ENCODE results near the gene NOXA1. TPM values are rescaled to one million over a fixed set of nuclear protein-coding genes. Genes with fewer than 3 reads are reported as not detected.
A peak's percentile ranks its signal among the peaks of the same experiment; 100 is the strongest.

Gene NOXA1
- total and polyA plus RNA-seq, 9 of the 15 experiments (the other 6 are each of a cell fraction or from before 2014, with no cell fraction given): 0.07 to 1.2 (median 0.20) TPM; not detected in 4

GRCh38 chr9:137422604-137423513, at the start of gene NOXA1, which contains the start of gene EXD3 (continued):
- TF ChIP-seq ATF1 (CRISPR knock-in tag; IDR thresholded peaks at IDR 0.05) (no peak), ATF1 (tag; IDR thresholded peaks at IDR 0.05) (peak; percentile 43; the same call in 1 of the 2 replicates), PKNOX1 (IDR thresholded peaks at IDR 0.05) (0 out of 2 replicates have a peak, but pooled peaks have one; percentile 12), POLR2H (tag; IDR thresholded peaks at IDR 0.05; ENCODE audit: low read depth) (no peak), POLR2A (conservative IDR thresholded peaks at IDR 0.05) (peak; percentile 48), ZNF140 (CRISPR knock-in tag; IDR thresholded peaks at IDR 0.05) (no peak), SFPQ (IDR thresholded peaks at IDR 0.05; ENCODE audit: low read depth, low read length) (no peak), ILF3 (IDR thresholded peaks at IDR 0.05; ENCODE audit: borderline replicate concordance) (no peak), KLF6 (CRISPR knock-in tag; IDR thresholded peaks at IDR 0.05; ENCODE audit: borderline replicate concordance) (no peak), RBM39 (optimal IDR thresholded peaks at IDR 0.05; ENCODE audit: low read depth, low read length) (no peak), DDX20 (tag; IDR thresholded peaks at IDR 0.05; ENCODE audit: low read depth) (no peak), THAP7 (CRISPR knock-in tag; IDR thresholded peaks at IDR 0.05) (no peak), FOXO4 (CRISPR knock-in tag; IDR thresholded peaks at IDR 0.05) (no peak), MIER1 (IDR thresholded peaks at IDR 0.05; ENCODE audit: low read depth) (no peak), PHF21A (IDR thresholded peaks at IDR 0.05; ENCODE audit: borderline replicate concordance, low read depth) (no peak), ZNF592 (IDR thresholded peaks at IDR 0.05) (peak; percentile 47; the same call in 1 of the 2 replicates), PTBP1 (IDR thresholded peaks at IDR 0.05; ENCODE audit: low read depth, low read length) (no peak)
